Mesenchymal stem cell (in vitro differentiated cells and primary cell): Measurements from ENCODE around the gene ZNF512B.

Experiments used
- DNase-seq: peaks from one replicate; pipeline ENCODE4 v3.0.0-alpha.2; 2013
- H2AFZ ChIP-seq: one replicate; pipeline ENCODE4 v1.6.1; 2013; ENCODE audit warnings: low read depth, mild to moderate bottlenecking, control low read depth, inconsistent platforms, low read length, moderate library complexity
- H2AK5ac ChIP-seq: 2 replicates; pipeline ENCODE4 v1.6.1; 2013; ENCODE audit warnings: low read length, moderate library complexity, mild to moderate bottlenecking, inconsistent platforms; ENCODE audit not compliant: severe bottlenecking
- H2BK120ac ChIP-seq: one replicate; pipeline ENCODE4 v1.6.1; 2013; ENCODE audit warnings: low read depth, mild to moderate bottlenecking, inconsistent platforms, low read length, moderate library complexity
- H2BK12ac ChIP-seq, 2 experiments: one replicate each; pipeline ENCODE4 v1.6.1; 2013; ENCODE audit warnings: inconsistent platforms in 2 of 2, low read length in 2 of 2, mild to moderate bottlenecking in 2 of 2, moderate library complexity in 2 of 2, control low read depth in 1 of 2
- H2BK15ac ChIP-seq: one replicate; pipeline ENCODE4 v1.6.1; 2013; ENCODE audit warnings: mild to moderate bottlenecking, low read depth, inconsistent platforms; ENCODE audit not compliant: poor library complexity, severe bottlenecking
- H2BK5ac ChIP-seq: 2 replicates; pipeline ENCODE4 v1.6.1; 2013; ENCODE audit warnings: low read depth, mild to moderate bottlenecking, low read length, control low read depth, inconsistent platforms; ENCODE audit not compliant: poor library complexity, severe bottlenecking
- H3K14ac ChIP-seq, 2 experiments: one replicate each; pipeline ENCODE4 v1.6.1; 2013; ENCODE audit warnings: inconsistent platforms in 2 of 2, low read length in 2 of 2, control low read depth in 1 of 2, mild to moderate bottlenecking in 1 of 2, moderate library complexity in 1 of 2
- H3K18ac ChIP-seq, 2 experiments: one replicate each; pipeline ENCODE4 v1.6.1; 2013; ENCODE audit warnings: inconsistent platforms in 2 of 2, low read length in 2 of 2, control low read depth in 1 of 2, low read depth in 1 of 2, mild to moderate bottlenecking in 1 of 2
- H3K23ac ChIP-seq, 2 experiments: one replicate each; pipeline ENCODE4 v1.6.1; 2013; ENCODE audit warnings: inconsistent platforms in 2 of 2, low read length in 2 of 2, mild to moderate bottlenecking in 2 of 2, moderate library complexity in 2 of 2, control low read depth in 1 of 2
- H3K27ac ChIP-seq: 2 replicates; pipeline ENCODE4 v1.5.1; 2013; ENCODE audit warnings: mild to moderate bottlenecking, moderate library complexity, low read length, control low read depth, inconsistent platforms; ENCODE audit not compliant: poor library complexity, severe bottlenecking
- H3K27me3 ChIP-seq, 2 experiments: 2 replicates each; pipeline versions ENCODE4 v1.6.1 to v1.7.0; 2013; ENCODE audit warnings: low read length in 2 of 2, mild to moderate bottlenecking in 2 of 2, moderate library complexity in 2 of 2, control low read depth in 1 of 2, inconsistent platforms in 1 of 2; ENCODE audit not compliant: control insufficient read depth in 1 of 2, insufficient read depth in 1 of 2
- H3K36me3 ChIP-seq, 2 experiments: 2 replicates each; pipeline versions ENCODE4 v1.6.1 to v1.7.0; 2013; ENCODE audit warnings: low read length in 2 of 2, control low read depth in 1 of 2, inconsistent platforms in 1 of 2, low read depth in 1 of 2, mild to moderate bottlenecking in 1 of 2; ENCODE audit not compliant: insufficient read depth in 2 of 2, control insufficient read depth in 1 of 2
- H3K4ac ChIP-seq, 2 experiments: one replicate each; pipeline ENCODE4 v1.6.1; 2013; ENCODE audit warnings: inconsistent platforms in 2 of 2, low read length in 2 of 2, mild to moderate bottlenecking in 2 of 2, moderate library complexity in 2 of 2, control low read depth in 1 of 2, low read depth in 1 of 2
- H3K4me1 ChIP-seq: 2 replicates; pipeline ENCODE4 v1.6.1; 2013; ENCODE audit warnings: low read depth, low read length, control low read depth; ENCODE audit not compliant: control insufficient read depth, insufficient read depth
- H3K4me2 ChIP-seq: 2 replicates; pipeline ENCODE4 v1.6.1; 2013; ENCODE audit warnings: low read length, mild to moderate bottlenecking, inconsistent platforms; ENCODE audit not compliant: poor library complexity, severe bottlenecking
- H3K4me3 ChIP-seq, 2 experiments: 2 replicates each; pipeline versions ENCODE4 v1.5.1 to v1.7.0; 2013; ENCODE audit warnings: low read length in 2 of 2, mild to moderate bottlenecking in 2 of 2, control low read depth in 1 of 2, low read depth in 1 of 2; ENCODE audit not compliant: insufficient read depth in 1 of 2
- H3K79me1 ChIP-seq: replicated peaks from 2 replicates; pipeline ENCODE4 v1.6.1; 2013; ENCODE audit warnings: mild to moderate bottlenecking, control low read depth, low read length, inconsistent platforms; ENCODE audit not compliant: poor library complexity, severe bottlenecking
- H3K9ac ChIP-seq: 2 replicates; pipeline ENCODE4 v1.7.0; 2013; ENCODE audit warnings: mild to moderate bottlenecking, low read length, moderate library complexity
- H3K9me3 ChIP-seq: 2 replicates; pipeline ENCODE4 v1.7.0; 2013; ENCODE audit warnings: mild to moderate bottlenecking, low read length; ENCODE audit not compliant: control insufficient read depth
- H4K8ac ChIP-seq: one replicate; pipeline ENCODE4 v1.6.1; 2013; ENCODE audit warnings: inconsistent platforms, mild to moderate bottlenecking, low read length, moderate library complexity
- H4K91ac ChIP-seq: one replicate; pipeline ENCODE4 v1.6.1; 2013; ENCODE audit warnings: mild to moderate bottlenecking, low read length, inconsistent platforms
- WGBS: methylation state at CpG from one replicate; pipeline ENCODE4 v1.1.7; 2013; ENCODE audit warnings: mixed read lengths; 5-methylcytosine and 5-hydroxymethylcytosine counted together

The ZNF512B gene

GRCh38 chr20:63952769-63953168, 17.0 kb downstream of the ZNF512B start:
- Histone ChIP-seq H3K27ac (no peak overlapping the region), H3K4me3 (no peak overlapping the region), H3K79me1 (peaks cover 17% of the 10 kb centered on the region), H2AFZ (no peak overlapping the region), H3K4me2 (no peak overlapping the region), H2BK120ac (no peak overlapping the region), H3K9me3 (no peaks in the 10 kb centered on the region), H3K27me3 (no peaks in the 10 kb centered on the region), H3K36me3 (peaks cover 6 to 46% of the 10 kb centered on the region in 2 experiments), H3K23ac (no peak overlapping the region), H3K14ac (no peak overlapping the region), H2AK5ac (no peak overlapping the region), H2BK12ac (no peak overlapping the region), H4K8ac (peak overlapping the region; percentile 50), H3K18ac (peak overlapping the region in 1 of 2 experiments; percentile 1), H2BK15ac (no peak overlapping the region), H3K4ac (no peak overlapping the region), H3K4me1 (peaks cover 68% of the 10 kb centered on the region), H3K9ac (no peak overlapping the region), H2BK5ac (no peak overlapping the region), H4K91ac (peak overlapping the region; percentile 31)
- WGBS = 97% methylated on average over 14 of the region's 14 CpGs
- DNase-seq = no peak

GRCh38 chr20:63952210-63952535, 17.6 kb downstream of the ZNF512B start:
- H3K27ac ChIP-seq = no peak overlapping the region

GRCh38 chr20:63951398-63952209, 18.1 kb downstream of the ZNF512B start:
- no peak overlapping the region for H2BK12ac ChIP-seq
- peak overlapping the region in 1 of 2 experiments; percentile 46 for H3K4ac ChIP-seq
- H3K36me3 ChIP-seq = peaks cover 6 to 53% of the 10 kb centered on the region in 2 experiments
- H3K18ac ChIP-seq = no peak overlapping the region
- WGBS = 85% methylated on average over 17 of the region's 17 CpGs
- H2BK15ac ChIP-seq = no peak overlapping the region
- no peaks in the 10 kb centered on the region for H3K27me3 ChIP-seq
- H4K8ac ChIP-seq = no peak overlapping the region
- peaks cover 60% of the 10 kb centered on the region for H3K4me1 ChIP-seq
- H3K14ac ChIP-seq = peak overlapping the region in 1 of 2 experiments; percentile 62
- H2BK5ac ChIP-seq = no peak overlapping the region
- no peak overlapping the region for H3K4me3 ChIP-seq
- no peak for DNase-seq
- H3K9ac ChIP-seq = no peak overlapping the region
- no peak overlapping the region for H3K23ac ChIP-seq
- no peak overlapping the region for H4K91ac ChIP-seq
- no peak overlapping the region for H2BK120ac ChIP-seq
- H3K9me3 ChIP-seq = no peaks in the 10 kb centered on the region
- no peak overlapping the region for H2AFZ ChIP-seq
- no peak overlapping the region for H3K27ac ChIP-seq
- no peak overlapping the region for H3K4me2 ChIP-seq
- peaks cover 17% of the 10 kb centered on the region for H3K79me1 ChIP-seq
- H2AK5ac ChIP-seq = no peak overlapping the region

More at GRCh38 chr20:63952210-63952535, 17.6 kb downstream of the ZNF512B start:
- Histone ChIP-seq H3K36me3 (peaks cover 6 to 49% of the 10 kb centered on the region in 2 experiments), H3K9ac (no peak overlapping the region), H4K8ac (peak overlapping the region; percentile 16), H2BK12ac (no peak overlapping the region), H3K79me1 (peaks cover 17% of the 10 kb centered on the region), H4K91ac (peak overlapping the region; percentile 35), H2AFZ (no peak overlapping the region), H3K4me2 (no peak overlapping the region), H3K4ac (peak overlapping the region in 1 of 2 experiments; percentile 46), H3K14ac (peak overlapping the region in 1 of 2 experiments; percentile 62), H2AK5ac (no peak overlapping the region), H3K4me1 (peaks cover 63% of the 10 kb centered on the region), H3K4me3 (peak overlapping the region in 1 of 2 experiments; percentile 16), H3K9me3 (no peaks in the 10 kb centered on the region), H2BK15ac (no peak overlapping the region), H2BK5ac (no peak overlapping the region), H3K27me3 (no peaks in the 10 kb centered on the region), H3K18ac (no peak overlapping the region), H3K23ac (no peak overlapping the region), H2BK120ac (no peak overlapping the region)
- no peak for DNase-seq
- 96% methylated on average over 15 of the region's 15 CpGs for WGBS

GRCh38 chr20:63950701-63951397, 18.9 kb downstream of the ZNF512B start:
- H3K4me2 ChIP-seq = no peak overlapping the region
- no peak overlapping the region for H2BK120ac ChIP-seq
- H2AFZ ChIP-seq = no peak overlapping the region
- H3K27me3 ChIP-seq = no peaks in the 10 kb centered on the region
- peaks cover 6 to 58% of the 10 kb centered on the region in 2 experiments for H3K36me3 ChIP-seq
- H3K27ac ChIP-seq = no peak overlapping the region
- H3K14ac ChIP-seq = no peak overlapping the region
- H3K79me1 ChIP-seq = peaks cover 20% of the 10 kb centered on the region
- H2BK5ac ChIP-seq = no peak overlapping the region
- no peak overlapping the region for H4K8ac ChIP-seq
- H3K23ac ChIP-seq = no peak overlapping the region
- no peaks in the 10 kb centered on the region for H3K9me3 ChIP-seq
- H3K4me3 ChIP-seq = no peak overlapping the region
- H3K18ac ChIP-seq = peak overlapping the region in 1 of 2 experiments; percentile 49
- H3K4me1 ChIP-seq = peaks cover 60% of the 10 kb centered on the region
- H2AK5ac ChIP-seq = no peak overlapping the region
- no peak overlapping the region for H4K91ac ChIP-seq
- no peak overlapping the region for H3K4ac ChIP-seq
- DNase-seq = no peak
- no peak overlapping the region for H2BK15ac ChIP-seq
- 92% methylated on average over 20 of the region's 20 CpGs for WGBS
- peak overlapping the region in 1 of 2 experiments; percentile 25 for H2BK12ac ChIP-seq
- H3K9ac ChIP-seq = peak overlapping the region; percentile 62
